IMR-90 (cell line): ENCODE results near the gene VPS37C. TPM values are rescaled to one million over a fixed set of nuclear protein-coding genes. Genes with fewer than 3 reads are reported as not detected.
A peak's percentile ranks its signal among the peaks of the same experiment; 100 is the strongest.

ENCODE experiments used
- ATAC-seq: fragments of 200-7000 bp; cut with Tn5 transposase; 2 replicates; pipeline ENCODE4 v1.9.1; 2020; ENCODE audit warnings: low read depth, mild to moderate bottlenecking, moderate library complexity
- BruUV-seq: library from RNA; stranded (reverse); fragments of 400-500 nt; replicated peaks from 2 replicates; lab custom pipeline; 2021; lab: Mats Ljungman, UMichigan
- CTCF ChIA-PET: fragments of 300-600 bp; formaldehyde crosslinking; extraction: SDS; loops from one replicate; lab custom pipeline; 2021; ENCODE audit warnings: antibody characterized with exemption; lab: Yijun Ruan, JAX
- POLR2A ChIA-PET: fragments of 300-600 bp; sonication (Branson Sonifier 250); formaldehyde crosslinking; loops from one replicate; lab custom pipeline; 2022; ENCODE audit warnings: antibody characterized with exemption; ENCODE audit not compliant: unreplicated experiment; lab: Charles Lee
- DNase-seq: peaks from one replicate; pipeline ENCODE4 v3.0.0; 2013
- H2AFZ ChIP-seq: replicated peaks from 2 replicates; pipeline ENCODE3; 2013; ENCODE audit warnings: low read length, mild to moderate bottlenecking; ENCODE audit not compliant: poor library complexity
- H2AK5ac ChIP-seq: 2 replicates; pipeline ENCODE4 v1.6.1; 2013; ENCODE audit warnings: low read depth, low read length, inconsistent platforms
- H2AK9ac ChIP-seq: replicated peaks from 2 replicates; pipeline ENCODE3; 2013; ENCODE audit warnings: mild to moderate bottlenecking, low read depth, low read length, moderate library complexity; ENCODE audit not compliant: poor library complexity
- H2BK120ac ChIP-seq: 2 replicates; pipeline ENCODE4 v1.6.1; 2013; ENCODE audit warnings: low read depth, low read length, inconsistent platforms
- H2BK15ac ChIP-seq: 3 replicates; pipeline ENCODE4 v1.6.1; 2013; ENCODE audit warnings: low read depth, low read length, inconsistent platforms
- H2BK20ac ChIP-seq: 2 replicates; pipeline ENCODE4 v1.6.1; 2013; ENCODE audit warnings: low read depth, mild to moderate bottlenecking, inconsistent platforms, low read length, moderate library complexity
- H2BK5ac ChIP-seq: 2 replicates; pipeline ENCODE4 v1.6.1; 2013; ENCODE audit warnings: mild to moderate bottlenecking, low read depth, low read length, inconsistent platforms; ENCODE audit not compliant: poor library complexity, severe bottlenecking
- H3K14ac ChIP-seq: replicated peaks from 2 replicates; pipeline ENCODE4 v1.6.1; 2013; ENCODE audit warnings: low read depth, low read length, inconsistent platforms
- H3K18ac ChIP-seq: 2 replicates; pipeline ENCODE4 v1.6.1; 2013; ENCODE audit warnings: low read depth, low read length, control low read depth
- H3K23ac ChIP-seq: 2 replicates; pipeline ENCODE4 v1.6.1; 2013; ENCODE audit warnings: low read depth, low read length, inconsistent platforms
- H3K27ac ChIP-seq: 2 replicates; pipeline ENCODE4 v1.5.1; 2013; ENCODE audit warnings: mild to moderate bottlenecking, control low read depth, low read length; ENCODE audit not compliant: insufficient read depth
- H3K27me3 ChIP-seq: 2 replicates; pipeline ENCODE4 v1.6.1; 2013; ENCODE audit warnings: low read length; ENCODE audit not compliant: control insufficient read depth, insufficient read depth
- H3K36me3 ChIP-seq: 2 replicates; pipeline ENCODE4 v1.6.1; 2013; ENCODE audit warnings: low read length, mixed read lengths; ENCODE audit not compliant: control insufficient read depth, insufficient read depth
- H3K4ac ChIP-seq: 2 replicates; pipeline ENCODE4 v1.6.1; 2013; ENCODE audit warnings: low read depth, low read length, inconsistent platforms
- H3K4me1 ChIP-seq: 2 replicates; pipeline ENCODE4 v1.6.1; 2013; ENCODE audit warnings: low read length, mixed read lengths; ENCODE audit not compliant: control insufficient read depth, insufficient read depth
- H3K4me2 ChIP-seq: 2 replicates; pipeline ENCODE4 v1.6.1; 2013; ENCODE audit warnings: low read depth, mild to moderate bottlenecking, control low read depth, low read length, moderate library complexity
- H3K4me3 ChIP-seq: 2 replicates; pipeline ENCODE4 v1.5.1; 2013; ENCODE audit warnings: low read depth, mild to moderate bottlenecking, control low read depth, low read length, moderate library complexity; ENCODE audit not compliant: insufficient read depth
- H3K56ac ChIP-seq: 2 replicates; pipeline ENCODE4 v1.6.1; 2013; ENCODE audit warnings: low read length, inconsistent platforms; ENCODE audit not compliant: insufficient read depth; ENCODE audit errors: extremely low read depth
- H3K79me1 ChIP-seq, 2 experiments: 2 replicates each; pipeline ENCODE4 v1.6.1; 2013; ENCODE audit warnings: low read length in 2 of 2, inconsistent platforms in 1 of 2, low read depth in 1 of 2
- H3K9ac ChIP-seq: 2 replicates; pipeline ENCODE4 v1.6.1; 2013; ENCODE audit warnings: low read depth, low read length, control low read depth
- H3K9me1 ChIP-seq: 2 replicates; pipeline ENCODE4 v1.6.1; 2013; ENCODE audit warnings: low read length, inconsistent platforms; ENCODE audit not compliant: insufficient read depth
- H3K9me3 ChIP-seq: 2 replicates; pipeline ENCODE4 v1.6.1; 2013; ENCODE audit warnings: low read length; ENCODE audit not compliant: control insufficient read depth, insufficient read depth
- H4K20me1 ChIP-seq: 2 replicates; pipeline ENCODE4 v1.6.1; 2013; ENCODE audit warnings: low read length, inconsistent platforms; ENCODE audit not compliant: insufficient read depth
- H4K5ac ChIP-seq: 2 replicates; pipeline ENCODE4 v1.6.1; 2013; ENCODE audit warnings: mild to moderate bottlenecking, low read depth, low read length, control low read depth
- H4K8ac ChIP-seq, 2 experiments: 2 replicates each; pipeline ENCODE4 v1.6.1; 2013; ENCODE audit warnings: low read depth in 2 of 2, low read length in 2 of 2, control low read depth in 1 of 2, inconsistent platforms in 1 of 2
- H4K91ac ChIP-seq: 2 replicates; pipeline ENCODE4 v1.6.1; 2013; ENCODE audit warnings: low read depth, low read length, inconsistent platforms; ENCODE audit not compliant: insufficient read depth
- BHLHE40 ChIP-seq: fragments of 150-350 bp; IDR thresholded peaks from 2 replicates; pipeline ENCODE4 v1.6.1; 2016; ENCODE audit warnings: mild to moderate bottlenecking, low read depth, low read length
- CEBPB ChIP-seq: IDR thresholded peaks from 2 replicates; pipeline ENCODE4 v1.6.1; 2012; ENCODE audit warnings: low read depth, low read length, improper control_type of control experiment
- CHD1 ChIP-seq: IDR thresholded peaks from 2 replicates; pipeline ENCODE4 v1.6.1; 2012; ENCODE audit warnings: low read depth, low read length, improper control_type of control experiment
- CTCF ChIP-seq: conservative IDR thresholded peaks from 2 replicates; pipeline ENCODE4 v1.5.1; 2012; ENCODE audit warnings: mild to moderate bottlenecking, low read depth, low read length, improper control_type of control experiment
- FOS ChIP-seq: fragments of 150-350 bp; IDR thresholded peaks from 2 replicates; pipeline ENCODE4 v1.6.1; 2016; ENCODE audit warnings: low read depth, low read length
- MAZ ChIP-seq: IDR thresholded peaks from 2 replicates; pipeline ENCODE4 v1.6.1; 2012; ENCODE audit warnings: low read depth, mild to moderate bottlenecking, low read length, improper control_type of control experiment, moderate library complexity, borderline replicate concordance
- MXI1 ChIP-seq: IDR thresholded peaks from 2 replicates; pipeline ENCODE4 v1.6.1; 2012; ENCODE audit warnings: low read depth, mild to moderate bottlenecking, low read length, moderate library complexity, borderline replicate concordance
- NFE2L2 ChIP-seq: fragments of 150-350 bp; IDR thresholded peaks from 2 replicates; pipeline ENCODE4 v1.6.1; 2016; ENCODE audit warnings: low read depth, mild to moderate bottlenecking, low read length
- RAD21 ChIP-seq: IDR thresholded peaks from 2 replicates; pipeline ENCODE4 v1.6.1; 2012; ENCODE audit warnings: low read length, improper control_type of control experiment
- RCOR1 ChIP-seq: IDR thresholded peaks from 2 replicates; pipeline ENCODE4 v1.6.1; 2012; ENCODE audit warnings: mild to moderate bottlenecking, low read length, improper control_type of control experiment; ENCODE audit not compliant: insufficient replicate concordance
- RFX5 ChIP-seq: IDR thresholded peaks from 2 replicates; pipeline ENCODE4 v1.8.0; 2012; ENCODE audit warnings: low read depth, mild to moderate bottlenecking, low read length, moderate library complexity
- SMC3 ChIP-seq: fragments of 150-350 bp; IDR thresholded peaks from 2 replicates; pipeline ENCODE4 v1.6.1; 2016; ENCODE audit warnings: low read depth, mild to moderate bottlenecking, antibody characterized with exemption, low read length, moderate library complexity
- USF2 ChIP-seq: fragments of 150-350 bp; IDR thresholded peaks from 2 replicates; pipeline ENCODE4 v1.6.1; 2017; ENCODE audit warnings: mild to moderate bottlenecking, antibody characterized with exemption, low read length, low read depth
- WGBS, 2 experiments: methylation state at CpG; one replicate each; pipeline versions ENCODE4 v1.1.5 to v1.1.7; 2013; ENCODE audit warnings: missing lambda C conversion rate in 2 of 2; ENCODE audit not compliant: insufficient read length in 1 of 2; ENCODE audit errors: extremely low coverage in 2 of 2; 5-methylcytosine and 5-hydroxymethylcytosine counted together
- dilution Hi-C: fragments of 300-500 bp; cut with HindIII; formaldehyde crosslinking; loops from one replicate; pipeline ENCODE4 v1.14.3; 2018; ENCODE audit warnings: low sequenced_read_pairs; ENCODE audit not compliant: unreplicated experiment
- in situ Hi-C: fragments of 300-500 bp; cut with MboI; formaldehyde crosslinking; loops from 3 replicates; pipeline ENCODE4 v1.14.3; 2019; ENCODE audit warnings: low sequenced_read_pairs, inconsistent platforms, mixed read lengths
- intact Hi-C: fragments of 100-400 bp; cut with micrococcal nuclease; formaldehyde crosslinking; loops from 2 replicates; pipeline ENCODE4 v1.10.0; 2022
- polyA plus RNA-seq, 3 experiments: library from polyadenylated mRNA; depleted of rRNA; stranded (reverse); fragments of >200 nt; gene quantifications; 2 replicates each; pipeline ENCODE4 v1.2.3, GENCODE V29; 2012; ENCODE audit warnings: low replicate concordance in 1 of 3
- total RNA-seq: library from RNA; depleted of rRNA; stranded (reverse); fragments of >200 nt; gene quantifications from 2 replicates; pipeline ENCODE4 v1.2.3, GENCODE V29; 2012
- TF ChIP-seq, protein P1 (sequence below): fragments of 150-350 bp; IDR thresholded peaks from 2 replicates; pipeline ENCODE4 v1.6.1; 2016; ENCODE audit warnings: low read depth, mild to moderate bottlenecking, low read length, moderate library complexity, borderline replicate concordance

Gene VPS37C
- total and polyA plus RNA-seq, 2 of the 4 experiments (the other 2 are of a cell fraction) = 3.2 to 13.2 TPM

- H3K4me3 ChIP-seq = no peak overlapping the region
- H3K9me1 ChIP-seq = peaks cover 13% of the 10 kb centered on the region
- BruUV-seq = no TSS peak
- ChIA-PET POLR2A (no interaction called here), CTCF (no interaction called here)
- no peak overlapping the region for H2BK120ac ChIP-seq
- no peak for ATAC-seq
- in situ Hi-C loops = no loop called here
- dilution Hi-C loops = no loop called here
- intact Hi-C loops = no loop called here
- H4K91ac ChIP-seq = no peak overlapping the region
- no peaks in the 10 kb centered on the region for H3K27me3 ChIP-seq
- H4K5ac ChIP-seq = no peak overlapping the region
- H3K9ac ChIP-seq = no peak overlapping the region
- TF ChIP-seq RAD21 (no peak), CTCF (no peak), RCOR1 (no peak), MAZ (no peak), RFX5 (no peak), SMC3 (no peak), USF2 (no peak), NFE2L2 (no peak), CEBPB (no peak), FOS (no peak), BHLHE40 (no peak), CHD1 (no peak), MXI1 (no peak)
- TF ChIP-seq, protein P1, sequence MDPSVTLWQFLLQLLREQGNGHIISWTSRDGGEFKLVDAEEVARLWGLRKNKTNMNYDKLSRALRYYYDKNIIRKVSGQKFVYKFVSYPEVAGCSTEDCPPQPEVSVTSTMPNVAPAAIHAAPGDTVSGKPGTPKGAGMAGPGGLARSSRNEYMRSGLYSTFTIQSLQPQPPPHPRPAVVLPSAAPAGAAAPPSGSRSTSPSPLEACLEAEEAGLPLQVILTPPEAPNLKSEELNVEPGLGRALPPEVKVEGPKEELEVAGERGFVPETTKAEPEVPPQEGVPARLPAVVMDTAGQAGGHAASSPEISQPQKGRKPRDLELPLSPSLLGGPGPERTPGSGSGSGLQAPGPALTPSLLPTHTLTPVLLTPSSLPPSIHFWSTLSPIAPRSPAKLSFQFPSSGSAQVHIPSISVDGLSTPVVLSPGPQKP = no peak
- H2AK9ac ChIP-seq = peak overlapping the region; percentile 51
- H4K8ac ChIP-seq = no peak overlapping the region
- no peak for DNase-seq
- H3K4ac ChIP-seq = no peak overlapping the region
- no peak overlapping the region for H3K14ac ChIP-seq
- H2AK5ac ChIP-seq = no peak overlapping the region
- H3K79me1 ChIP-seq = peaks cover 18 to 34% of the 10 kb centered on the region in 2 experiments
- H3K9me3 ChIP-seq = no peaks in the 10 kb centered on the region
- H3K27ac ChIP-seq = no peak overlapping the region
- no peak overlapping the region for H3K23ac ChIP-seq
- no peak overlapping the region for H2BK15ac ChIP-seq
- no peak overlapping the region for H2AFZ ChIP-seq
- H3K36me3 ChIP-seq = no peaks in the 10 kb centered on the region
- H4K20me1 ChIP-seq = no peaks in the 10 kb centered on the region
- peaks cover 9% of the 10 kb centered on the region for H3K4me1 ChIP-seq
- H2BK5ac ChIP-seq = no peak overlapping the region
- WGBS, 2 experiments = 82% methylated on average over 4 of the region's 4 CpGs; no CpG with 5 or more reads in 1 of the 2 experiments
- no peak overlapping the region for H3K18ac ChIP-seq
- no peak overlapping the region for H2BK20ac ChIP-seq
- no peak overlapping the region for H3K56ac ChIP-seq
- no peak overlapping the region for H3K4me2 ChIP-seq
Observed at GRCh38 chr11:61163021-61163420, 1.8 kb upstream of the VPS37C start.
